ENCODE data around the gene MAMDC2. TPM values are rescaled to one million over a fixed set of nuclear protein-coding genes. Genes with fewer than 3 reads are reported as not detected.
"Not testable (repeated sequence)": the region's sequence is repeated elsewhere in the genome, so short reads cannot be mapped to it uniquely, and the experiment has no call there.

Gene MAMDC2
- total RNA-seq, 1 donor from 2014 or later: 28.7 TPM

GRCh38 chr9:70229579-70229978 is 185.9 kb downstream of the MAMDC2 start:
- H3K36me3 Mint-ChIP-seq: no peaks in the 10 kb centered on the region
- no peak overlapping the region for H3K27ac Mint-ChIP-seq
- H3K27me3 ChIP-seq: no peaks in the 10 kb centered on the region
- H3K9me3 Mint-ChIP-seq: peaks cover 2% of the 10 kb centered on the region
- H3K79me2 ChIP-seq (ENCODE audit: low read depth): no peaks in the 10 kb centered on the region
- no peaks in the 10 kb centered on the region for H3K27me3 Mint-ChIP-seq (ENCODE audit: insufficient read depth, low read depth)
- no peak overlapping the region for H3K9ac ChIP-seq
- H4K20me1 ChIP-seq (ENCODE audit: low read depth): no peaks in the 10 kb centered on the region
- no peaks in the 10 kb centered on the region for H3K9me3 ChIP-seq (ENCODE audit: low read depth)
- no peak overlapping the region for H3K4me3 Mint-ChIP-seq
- H3F3A ChIP-seq (ENCODE audit: low read depth): peaks cover 6% of the 10 kb centered on the region
- no peak overlapping the region for H3K4me2 ChIP-seq
- peaks cover 6% of the 10 kb centered on the region for H3K4me1 Mint-ChIP-seq
- no peak overlapping the region for H3K4me3 ChIP-seq
- peaks cover 10% of the 10 kb centered on the region for H3K4me1 ChIP-seq
- H3K36me3 ChIP-seq: no peaks in the 10 kb centered on the region
- DNase-seq (ENCODE audit: low spot score): no peak
- peak overlapping the region; percentile 45 for H2AFZ ChIP-seq (replicated peaks)
- TF ChIP-seq EZH2 (IDR thresholded peaks at IDR 0.05) (no peak), CTCF (IDR thresholded peaks at IDR 0.05) (peak; percentile 71), EZH2phosphoT487 (IDR thresholded peaks at IDR 0.05) (no peak)
- no peak overlapping the region for H3K27ac ChIP-seq

DNA sequence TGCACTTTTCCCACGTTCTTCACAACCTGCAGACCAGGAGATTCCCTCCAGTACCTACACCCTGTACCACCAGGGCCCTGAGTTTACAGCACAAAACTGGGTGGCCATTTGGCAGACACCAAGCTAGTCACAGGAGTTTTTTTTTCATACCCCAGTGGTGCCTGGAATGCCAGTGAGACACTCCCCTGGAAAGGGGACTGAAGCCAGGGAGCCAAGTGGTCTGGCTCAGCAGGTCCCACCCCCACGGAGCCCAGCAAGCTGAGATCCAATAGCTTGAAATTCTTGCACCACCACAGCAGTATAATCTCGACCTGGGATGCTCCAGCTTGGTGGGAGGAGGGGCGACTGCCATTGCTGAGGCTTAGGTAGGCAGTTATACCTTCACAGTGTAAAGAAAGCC is 188.8 kb downstream of the MAMDC2 start:
- Histone ChIP-seq H4K20me1 (ENCODE audit: low read depth) (no peaks in the 10 kb centered on the region), H3K4me1 (peaks cover 10% of the 10 kb centered on the region), H3K27ac (no peak overlapping the region), H2AFZ (replicated peaks) (no peak overlapping the region), H3K79me2 (ENCODE audit: low read depth) (no peaks in the 10 kb centered on the region), H3K4me3 (no peak overlapping the region), H3K4me2 (no peak overlapping the region), H3K36me3 (no peaks in the 10 kb centered on the region), H3F3A (ENCODE audit: low read depth) (peaks cover 6% of the 10 kb centered on the region), H3K27me3 (no peaks in the 10 kb centered on the region), H3K9me3 (ENCODE audit: low read depth) (no peaks in the 10 kb centered on the region), H3K9ac (no peak overlapping the region)
- no peak overlapping the region for H3K27ac Mint-ChIP-seq
- peaks cover 6% of the 10 kb centered on the region for H3K4me1 Mint-ChIP-seq
- H3K27me3 Mint-ChIP-seq (ENCODE audit: insufficient read depth, low read depth): peaks cover 2% of the 10 kb centered on the region
- H3K36me3 Mint-ChIP-seq: peaks cover 3% of the 10 kb centered on the region
- peaks cover 8% of the 10 kb centered on the region for H3K9me3 Mint-ChIP-seq
- no peak for TF ChIP-seq EZH2phosphoT487 (IDR thresholded peaks at IDR 0.05)
- no peak for TF ChIP-seq EZH2 (IDR thresholded peaks at IDR 0.05)
- TF ChIP-seq CTCF (IDR thresholded peaks at IDR 0.05): no peak
- DNase-seq (ENCODE audit: low spot score): no peak
- H3K4me3 Mint-ChIP-seq: no peak overlapping the region

DNA sequence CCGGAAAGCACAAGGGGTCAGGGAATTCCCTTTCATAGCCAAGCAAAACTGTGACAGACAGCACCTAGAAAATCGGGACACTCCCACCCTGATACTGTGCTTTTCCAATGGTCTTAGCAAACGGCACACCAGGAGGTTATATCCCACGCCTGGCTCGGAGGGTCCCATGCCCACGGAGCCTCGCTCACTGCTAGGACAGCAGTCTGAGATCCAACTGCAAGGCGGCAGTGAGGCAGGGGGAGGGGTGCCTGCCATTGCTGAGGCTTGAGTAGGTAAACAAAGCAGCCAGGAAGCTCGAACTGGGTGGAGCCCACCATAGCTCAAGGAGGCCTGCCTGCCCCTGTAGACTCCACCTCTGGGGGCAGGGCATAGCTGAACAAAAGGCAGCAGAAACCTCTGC is 190.6 kb downstream of the MAMDC2 start:
- peaks cover 17% of the 10 kb centered on the region for H3K9me3 Mint-ChIP-seq
- H3K27ac Mint-ChIP-seq; H3K4me1 ChIP-seq; H3K36me3 Mint-ChIP-seq; DNase-seq (ENCODE audit: low spot score); H3F3A ChIP-seq (ENCODE audit: low read depth); H3K27me3 Mint-ChIP-seq (ENCODE audit: insufficient read depth, low read depth); H3K36me3 ChIP-seq; H3K79me2 ChIP-seq (ENCODE audit: low read depth); H3K4me3 ChIP-seq; H3K4me2 ChIP-seq; H4K20me1 ChIP-seq (ENCODE audit: low read depth); H3K9ac ChIP-seq; H3K27ac ChIP-seq; H3K4me3 Mint-ChIP-seq; H3K27me3 ChIP-seq; H3K4me1 Mint-ChIP-seq; H3K9me3 ChIP-seq (ENCODE audit: low read depth); H2AFZ ChIP-seq (replicated peaks): not testable (repeated sequence)

GRCh38 chr9:70245952-70246351 is 202.3 kb downstream of the MAMDC2 start:
- H2AFZ ChIP-seq (replicated peaks); H3F3A ChIP-seq (ENCODE audit: low read depth); H3K27ac Mint-ChIP-seq; H3K4me1 ChIP-seq; H3K9me3 ChIP-seq (ENCODE audit: low read depth); H3K9ac ChIP-seq; DNase-seq (ENCODE audit: low spot score); H3K4me3 ChIP-seq; H3K4me2 ChIP-seq; H3K36me3 ChIP-seq; H3K4me3 Mint-ChIP-seq; H3K27me3 ChIP-seq; H3K36me3 Mint-ChIP-seq; H4K20me1 ChIP-seq (ENCODE audit: low read depth); H3K27me3 Mint-ChIP-seq (ENCODE audit: insufficient read depth, low read depth); H3K79me2 ChIP-seq (ENCODE audit: low read depth); H3K27ac ChIP-seq; H3K4me1 Mint-ChIP-seq: not testable (repeated sequence)
- H3K9me3 Mint-ChIP-seq: peaks cover 12% of the 10 kb centered on the region
